ENCODE measurements around the gene STMN1. TPM values are rescaled to one million over a fixed set of nuclear protein-coding genes. Genes with fewer than 3 reads are reported as not detected.

The STMN1 gene
- total RNA-seq, 1 donor, result 85.9 TPM

- H3K4me3 ChIP-seq (ENCODE audit: low read depth, low read length), result no peak overlapping the region
- TF ChIP-seq, protein P1, sequence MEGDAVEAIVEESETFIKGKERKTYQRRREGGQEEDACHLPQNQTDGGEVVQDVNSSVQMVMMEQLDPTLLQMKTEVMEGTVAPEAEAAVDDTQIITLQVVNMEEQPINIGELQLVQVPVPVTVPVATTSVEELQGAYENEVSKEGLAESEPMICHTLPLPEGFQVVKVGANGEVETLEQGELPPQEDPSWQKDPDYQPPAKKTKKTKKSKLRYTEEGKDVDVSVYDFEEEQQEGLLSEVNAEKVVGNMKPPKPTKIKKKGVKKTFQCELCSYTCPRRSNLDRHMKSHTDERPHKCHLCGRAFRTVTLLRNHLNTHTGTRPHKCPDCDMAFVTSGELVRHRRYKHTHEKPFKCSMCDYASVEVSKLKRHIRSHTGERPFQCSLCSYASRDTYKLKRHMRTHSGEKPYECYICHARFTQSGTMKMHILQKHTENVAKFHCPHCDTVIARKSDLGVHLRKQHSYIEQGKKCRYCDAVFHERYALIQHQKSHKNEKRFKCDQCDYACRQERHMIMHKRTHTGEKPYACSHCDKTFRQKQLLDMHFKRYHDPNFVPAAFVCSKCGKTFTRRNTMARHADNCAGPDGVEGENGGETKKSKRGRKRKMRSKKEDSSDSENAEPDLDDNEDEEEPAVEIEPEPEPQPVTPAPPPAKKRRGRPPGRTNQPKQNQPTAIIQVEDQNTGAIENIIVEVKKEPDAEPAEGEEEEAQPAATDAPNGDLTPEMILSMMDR (IDR thresholded peaks at IDR 0.05; ENCODE audit: insufficient read depth, low read depth, low read length), result peak; percentile 98
- peak; percentile 92 for DNase-seq (ENCODE audit: low read depth)
These were observed 10.7 kb downstream of the STMN1 start for GRCh38 chr1:25895365-25895990.

DNA sequence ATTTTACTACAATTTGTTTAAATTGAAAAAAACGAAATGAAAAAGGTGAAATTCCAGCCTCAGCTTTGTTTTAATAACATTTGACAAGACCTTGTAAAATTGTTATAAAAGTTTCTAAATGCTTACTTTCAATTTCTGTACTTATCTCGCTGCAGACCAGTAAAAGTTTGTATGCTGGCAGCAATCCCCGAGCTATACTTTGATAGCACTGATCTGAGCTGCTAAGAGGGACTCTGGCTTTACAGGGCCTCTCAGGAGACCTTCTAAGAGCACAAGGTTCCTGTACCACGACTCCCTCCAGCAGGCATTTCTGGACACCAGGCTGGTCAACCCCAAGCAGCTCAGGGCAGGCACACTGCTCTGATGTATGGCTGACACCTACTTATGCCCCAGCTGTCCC, 13.1 kb downstream of the STMN1 start:
- no peak overlapping the region for H3K4me3 ChIP-seq (ENCODE audit: low read depth, low read length)
- TF ChIP-seq, protein P1 (IDR thresholded peaks at IDR 0.05; ENCODE audit: insufficient read depth, low read depth, low read length), result no peak
- peak; percentile 70 for DNase-seq (ENCODE audit: low read depth)

DNA sequence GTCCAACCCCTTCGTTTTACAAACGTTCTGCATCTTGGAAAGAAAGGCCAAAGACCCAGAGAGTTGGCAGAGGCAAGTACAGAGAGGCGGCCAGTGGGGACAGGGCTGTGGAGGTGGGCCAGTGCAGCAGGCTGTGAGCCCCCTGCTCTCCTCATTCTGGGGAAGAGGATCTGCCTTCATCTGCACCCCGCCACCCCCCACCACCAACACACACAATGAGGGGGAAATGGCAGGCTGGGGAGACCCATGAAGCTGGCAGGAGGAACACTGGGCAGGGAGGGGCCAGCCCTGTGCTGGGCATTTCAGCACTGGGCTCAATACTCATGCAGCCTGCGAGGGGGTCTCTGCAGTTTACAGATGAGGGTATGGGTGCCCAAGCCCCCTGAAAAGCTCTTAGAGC, 14.6 kb downstream of the STMN1 start:
- DNase-seq (ENCODE audit: low read depth), result no peak
- TF ChIP-seq, protein P1 (IDR thresholded peaks at IDR 0.05; ENCODE audit: insufficient read depth, low read depth, low read length), result no peak
- no peak overlapping the region for H3K4me3 ChIP-seq (ENCODE audit: low read depth, low read length)

DNA sequence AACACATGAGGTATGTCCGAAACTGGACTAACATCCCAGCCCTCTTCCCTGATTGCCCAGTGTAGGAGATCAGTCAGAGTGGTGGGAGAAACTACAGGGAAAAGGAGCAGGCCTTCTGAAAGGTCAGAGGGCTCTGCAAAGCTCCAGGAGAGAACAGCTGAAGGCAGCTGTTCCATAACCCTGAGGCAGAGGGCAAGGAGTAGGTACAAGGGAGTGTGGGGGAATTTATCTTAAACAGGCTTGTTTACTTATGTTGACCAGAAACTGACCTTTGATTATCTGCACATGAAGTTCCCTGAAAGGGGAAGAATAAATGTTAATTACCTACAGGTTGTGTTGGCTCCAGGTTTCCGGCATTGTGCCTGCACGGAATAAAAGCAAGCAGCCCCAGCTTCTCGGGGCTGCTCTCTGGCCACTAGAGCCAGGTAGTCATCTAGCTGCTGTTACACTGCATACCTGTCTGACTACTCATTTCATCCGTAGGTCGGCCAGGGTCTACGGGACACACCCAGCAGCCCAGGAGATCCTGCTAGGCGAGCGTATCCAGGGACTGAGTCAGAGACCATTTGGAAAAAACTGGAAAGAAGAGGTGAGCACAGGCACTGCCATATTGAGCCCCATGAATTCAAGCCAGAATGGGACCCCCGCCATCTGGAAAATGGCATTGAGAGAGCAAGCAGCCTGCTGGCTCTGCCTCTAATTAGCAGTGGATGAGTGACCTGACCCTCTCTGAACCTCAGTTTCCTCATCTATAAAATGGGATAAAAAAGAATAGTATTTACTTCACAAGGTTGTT, 15.8 kb downstream of the STMN1 start:
- TF ChIP-seq, protein P1 (IDR thresholded peaks at IDR 0.05; ENCODE audit: insufficient read depth, low read depth, low read length), result no peak
- no peak overlapping the region for H3K4me3 ChIP-seq (ENCODE audit: low read depth, low read length)
- peak; percentile 82 for DNase-seq (ENCODE audit: low read depth)

DNA sequence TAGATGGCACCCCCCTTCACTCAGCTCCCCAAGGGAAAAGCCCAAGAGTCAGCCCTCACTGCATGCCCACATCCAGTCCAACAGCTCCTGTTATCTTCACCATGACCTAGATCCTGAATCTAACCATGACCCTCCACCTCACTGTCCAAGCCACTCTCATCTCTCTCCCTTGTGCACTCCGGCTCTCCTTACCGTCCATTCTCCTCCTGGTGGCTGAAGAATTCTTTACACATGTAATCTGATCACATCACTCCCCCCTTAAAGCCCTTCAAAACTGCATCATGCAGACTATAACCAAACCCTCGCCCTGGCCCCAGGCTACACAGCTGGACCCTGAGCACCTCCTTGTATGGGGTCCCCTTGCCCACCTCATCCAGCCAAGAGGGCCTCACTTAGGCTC, 16.7 kb downstream of the STMN1 start:
- no peak overlapping the region for H3K4me3 ChIP-seq (ENCODE audit: low read depth, low read length)
- TF ChIP-seq, protein P1 (IDR thresholded peaks at IDR 0.05; ENCODE audit: insufficient read depth, low read depth, low read length), result peak; percentile 51
- DNase-seq (ENCODE audit: low read depth), result peak; percentile 42

- TF ChIP-seq, protein P1 (IDR thresholded peaks at IDR 0.05; ENCODE audit: insufficient read depth, low read depth, low read length), result no peak
- H3K4me3 ChIP-seq (ENCODE audit: low read depth, low read length), result no peak overlapping the region
- no peak for DNase-seq (ENCODE audit: low read depth)
These were observed 17.7 kb downstream of the STMN1 start for GRCh38 chr1:25888426-25888987.

Measured in fibroblast of villous mesenchyme (primary cell).